Liver (tissue), 3 donors: ENCODE results near the gene CLCN1.

Experiments used
- ATF3 ChIP-seq: IDR thresholded peaks from 2 replicates; pipeline ENCODE4 v1.6.1; 2016; ENCODE audit warnings: antibody characterized with exemption
- CTCF ChIP-seq: fragments of 150-350 bp; IDR thresholded peaks from 2 replicates; pipeline ENCODE4 v1.5.1; 2017; ENCODE audit warnings: improper control_type of control experiment, low read depth, low read length; ENCODE audit not compliant: missing input control
- EGR1 ChIP-seq, 2 donors: IDR thresholded peaks; 2 replicates each; pipeline ENCODE4 v1.6.1; 2016 to 2018; ENCODE audit warnings: antibody characterized with exemption in 2 of 2, low read depth in 2 of 2
- FOXA1 ChIP-seq: IDR thresholded peaks from 2 replicates; pipeline ENCODE4 v1.6.1; 2016; ENCODE audit warnings: antibody characterized with exemption
- GABPA ChIP-seq, 2 donors: IDR thresholded peaks in 1 of 2; conservative IDR thresholded peaks in 1 of 2; 2 replicates each; pipeline ENCODE4 v1.6.1; 2016; ENCODE audit warnings: antibody characterized with exemption in 2 of 2, mild to moderate bottlenecking in 1 of 2, moderate library complexity in 1 of 2
- HNF4G ChIP-seq: IDR thresholded peaks from 2 replicates; pipeline ENCODE4 v1.6.1; 2016; ENCODE audit warnings: antibody characterized with exemption
- JUND ChIP-seq, 2 donors: IDR thresholded peaks; 2 replicates each; pipeline ENCODE4 v1.6.1; 2016; ENCODE audit warnings: antibody characterized with exemption in 2 of 2
- MAX ChIP-seq: IDR thresholded peaks from 2 replicates; pipeline ENCODE4 v1.6.1; 2016; ENCODE audit warnings: antibody characterized with exemption
- RAD21 ChIP-seq, 2 donors: IDR thresholded peaks; 2 replicates each; pipeline ENCODE4 v1.6.1; 2016; ENCODE audit warnings: antibody characterized with exemption in 2 of 2, mild to moderate bottlenecking in 2 of 2
- REST ChIP-seq: IDR thresholded peaks from 2 replicates; pipeline ENCODE4 v1.6.1; 2016; ENCODE audit warnings: antibody characterized with exemption, mild to moderate bottlenecking
- SP1 ChIP-seq: IDR thresholded peaks from 2 replicates; pipeline ENCODE4 v1.6.1; 2018; ENCODE audit warnings: antibody characterized with exemption, mild to moderate bottlenecking
- TAF1 ChIP-seq: conservative IDR thresholded peaks from 2 replicates; pipeline ENCODE4 v1.6.1; 2016; ENCODE audit warnings: antibody characterized with exemption, mild to moderate bottlenecking
- YY1 ChIP-seq: IDR thresholded peaks from 2 replicates; pipeline ENCODE4 v1.6.1; 2016; ENCODE audit warnings: antibody characterized with exemption, mild to moderate bottlenecking
- donor health status: healthy.
- donor health status: healthy.

- no peak for TF ChIP-seq CTCF
- no peak for TF ChIP-seq EGR1 (IDR thresholded peaks at IDR 0.05; ENCODE audit: low read depth in 2 of 2)
- TF ChIP-seq ATF3, result no peak
- TF ChIP-seq MAX, result no peak
- TF ChIP-seq SP1, result no peak
- TF ChIP-seq GABPA (IDR thresholded peaks at IDR 0.05 in 1 of 2, conservative IDR thresholded peaks at IDR 0.05 in 1 of 2), result no peak
- TF ChIP-seq RAD21 (IDR thresholded peaks at IDR 0.05), result no peak
- no peak for TF ChIP-seq YY1
- TF ChIP-seq HNF4G, result no peak
- no peak for TF ChIP-seq TAF1
- TF ChIP-seq REST, result no peak
- TF ChIP-seq FOXA1, result no peak
- TF ChIP-seq JUND (IDR thresholded peaks at IDR 0.05), result no peak
Measured at GRCh38 chr7:143384661-143385631, 69.0 kb downstream of the CLCN1 start.
